AG09319 (cell line): Measurements from ENCODE around the gene COX6B1.

Experiments
- DNase-seq: peaks from one replicate; pipeline ENCODE4 v3.0.0-alpha.2; 2010; ENCODE audit warnings: low read depth; ENCODE audit errors: extremely low read depth
- TF ChIP-seq, protein P1 (sequence below): IDR thresholded peaks from 2 replicates; pipeline ENCODE4 v1.5.1; 2011; ENCODE audit warnings: low read depth, mild to moderate bottlenecking, inconsistent platforms, low read length, moderate library complexity

The COX6B1 gene

DNA sequence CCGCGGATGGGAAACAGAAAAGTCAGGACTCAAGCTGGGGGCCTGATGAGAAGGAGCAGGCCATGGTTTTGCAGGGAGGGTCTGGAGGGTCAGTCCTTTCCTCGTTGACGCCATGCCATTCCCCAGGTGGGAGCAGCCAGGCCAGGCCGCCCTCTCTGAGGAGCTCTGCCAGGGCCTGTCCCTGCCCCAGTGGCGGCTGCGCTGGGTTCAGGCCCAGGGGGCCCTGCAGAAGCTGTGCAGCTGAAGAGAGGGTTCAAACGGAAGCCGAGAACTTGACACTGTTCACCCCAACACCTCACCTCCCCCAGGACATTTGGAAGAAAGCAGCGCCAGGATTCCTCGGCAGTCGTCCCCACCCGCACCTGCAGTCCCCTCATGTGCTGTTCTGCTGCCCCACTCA lies 25.4 kb upstream of the COX6B1 start:
- no peak for DNase-seq
- TF ChIP-seq, protein P1, sequence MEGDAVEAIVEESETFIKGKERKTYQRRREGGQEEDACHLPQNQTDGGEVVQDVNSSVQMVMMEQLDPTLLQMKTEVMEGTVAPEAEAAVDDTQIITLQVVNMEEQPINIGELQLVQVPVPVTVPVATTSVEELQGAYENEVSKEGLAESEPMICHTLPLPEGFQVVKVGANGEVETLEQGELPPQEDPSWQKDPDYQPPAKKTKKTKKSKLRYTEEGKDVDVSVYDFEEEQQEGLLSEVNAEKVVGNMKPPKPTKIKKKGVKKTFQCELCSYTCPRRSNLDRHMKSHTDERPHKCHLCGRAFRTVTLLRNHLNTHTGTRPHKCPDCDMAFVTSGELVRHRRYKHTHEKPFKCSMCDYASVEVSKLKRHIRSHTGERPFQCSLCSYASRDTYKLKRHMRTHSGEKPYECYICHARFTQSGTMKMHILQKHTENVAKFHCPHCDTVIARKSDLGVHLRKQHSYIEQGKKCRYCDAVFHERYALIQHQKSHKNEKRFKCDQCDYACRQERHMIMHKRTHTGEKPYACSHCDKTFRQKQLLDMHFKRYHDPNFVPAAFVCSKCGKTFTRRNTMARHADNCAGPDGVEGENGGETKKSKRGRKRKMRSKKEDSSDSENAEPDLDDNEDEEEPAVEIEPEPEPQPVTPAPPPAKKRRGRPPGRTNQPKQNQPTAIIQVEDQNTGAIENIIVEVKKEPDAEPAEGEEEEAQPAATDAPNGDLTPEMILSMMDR: no peak

DNA sequence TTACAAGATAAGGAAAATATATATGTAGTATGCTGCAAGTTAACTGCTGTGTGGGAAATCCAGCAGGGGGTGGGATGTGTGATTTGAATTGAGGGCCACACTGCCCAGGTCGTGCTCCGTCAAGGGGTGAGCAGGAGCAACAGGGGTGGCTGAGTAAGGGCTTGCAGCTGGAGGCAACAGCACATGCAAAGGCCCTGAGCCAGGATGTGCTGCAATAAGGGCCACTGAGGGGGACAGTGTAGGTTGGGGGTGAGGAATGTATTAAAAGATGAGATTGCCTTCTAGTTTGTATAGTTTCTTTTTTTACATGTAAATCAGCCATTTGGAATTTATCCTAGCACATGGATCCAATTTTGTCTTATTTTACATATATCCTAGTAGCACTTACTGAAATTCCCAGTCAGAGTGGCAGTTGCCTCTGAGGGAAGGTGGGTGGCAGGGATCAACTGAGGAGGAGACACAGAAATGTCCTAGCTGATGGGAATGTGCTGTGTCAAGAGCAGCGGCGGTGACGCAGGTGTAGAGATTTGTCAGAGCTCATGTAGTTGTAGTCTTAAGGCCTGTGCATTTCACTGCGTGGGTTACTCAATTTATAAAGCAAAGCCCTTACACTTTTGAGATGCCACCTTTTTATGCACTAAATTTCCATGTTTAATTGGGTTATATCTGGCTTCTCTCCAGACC lies 24.7 kb upstream of the COX6B1 start:
- DNase-seq: no peak
- TF ChIP-seq, protein P1: no peak

DNA sequence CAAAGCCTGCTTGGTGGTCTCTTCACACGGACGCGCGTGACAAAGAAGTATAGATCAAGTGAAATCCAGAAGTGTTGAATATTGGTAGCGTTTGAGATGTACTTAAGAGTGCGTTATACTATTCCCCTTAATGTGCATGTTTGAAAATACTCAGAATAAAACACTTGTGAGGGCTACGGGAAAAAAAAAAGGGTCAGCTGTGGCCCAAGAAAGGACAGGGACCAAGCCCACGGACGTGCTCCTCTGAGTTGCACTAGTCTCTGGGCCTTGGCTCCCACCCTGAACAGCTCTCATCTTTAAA lies 19.9 kb upstream of the COX6B1 start:
- TF ChIP-seq, protein P1: no peak
- no peak for DNase-seq

DNA sequence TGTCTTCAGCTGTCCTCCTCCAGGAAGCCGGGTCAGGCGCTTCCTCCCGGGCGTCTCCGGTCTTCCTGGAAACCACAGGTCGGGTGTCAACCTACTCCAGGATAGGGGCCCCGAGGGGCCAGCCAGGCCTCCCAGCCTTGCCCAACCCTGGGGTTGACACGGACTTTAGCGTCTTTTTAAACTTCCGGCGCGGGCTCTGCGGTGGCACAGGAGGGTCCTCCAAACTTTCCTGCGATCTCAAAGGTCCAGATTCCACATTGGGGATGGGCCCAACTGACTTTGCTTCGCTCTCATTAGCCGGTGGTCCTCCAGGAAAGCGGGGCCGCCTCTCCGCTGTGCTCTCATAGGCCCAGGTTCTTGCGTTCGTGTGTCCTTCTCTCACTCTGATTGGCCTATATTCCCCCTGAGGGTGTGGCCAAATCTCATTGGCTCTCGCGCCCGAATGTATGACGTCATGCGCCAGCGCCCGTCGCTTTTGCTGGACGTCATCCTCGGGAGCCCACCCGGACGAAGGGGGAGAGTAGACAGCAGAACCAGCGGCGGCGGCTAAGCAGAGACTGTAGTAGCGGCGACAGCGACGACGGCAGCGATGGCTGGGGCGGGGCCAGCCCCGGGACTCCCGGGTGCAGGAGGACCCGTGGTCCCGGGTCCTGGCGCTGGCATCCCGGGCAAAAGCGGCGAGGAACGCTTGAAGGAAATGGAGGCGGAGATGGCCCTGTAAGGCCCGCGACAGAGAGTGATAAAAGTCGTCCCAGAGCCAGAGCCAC lies 19.4 kb upstream of the COX6B1 start, which contains the start of gene RBM42:
TSS of gene RBM42 (plus strand) at position 472 of the 767 bp plus-strand sequence. CDS start at position 590, 118 bp downstream.
- TF ChIP-seq, protein P1: no peak
- DNase-seq: peak; percentile 97

DNA sequence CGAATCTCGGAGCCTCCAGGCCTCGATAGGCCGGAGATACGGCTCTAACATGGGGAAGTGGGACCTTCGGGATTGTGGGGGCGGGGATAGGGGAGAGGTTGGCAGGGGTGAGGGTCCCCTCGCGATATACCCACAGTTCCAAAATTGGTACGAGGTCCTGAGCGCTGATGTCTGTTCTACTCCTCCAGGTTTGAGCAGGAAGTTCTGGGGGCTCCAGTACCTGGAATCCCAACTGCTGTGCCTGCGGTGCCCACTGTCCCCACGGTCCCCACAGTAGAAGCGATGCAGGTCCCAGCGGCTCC lies 18.8 kb upstream of the COX6B1 start:
- TF ChIP-seq, protein P1: no peak
- no peak for DNase-seq

DNA sequence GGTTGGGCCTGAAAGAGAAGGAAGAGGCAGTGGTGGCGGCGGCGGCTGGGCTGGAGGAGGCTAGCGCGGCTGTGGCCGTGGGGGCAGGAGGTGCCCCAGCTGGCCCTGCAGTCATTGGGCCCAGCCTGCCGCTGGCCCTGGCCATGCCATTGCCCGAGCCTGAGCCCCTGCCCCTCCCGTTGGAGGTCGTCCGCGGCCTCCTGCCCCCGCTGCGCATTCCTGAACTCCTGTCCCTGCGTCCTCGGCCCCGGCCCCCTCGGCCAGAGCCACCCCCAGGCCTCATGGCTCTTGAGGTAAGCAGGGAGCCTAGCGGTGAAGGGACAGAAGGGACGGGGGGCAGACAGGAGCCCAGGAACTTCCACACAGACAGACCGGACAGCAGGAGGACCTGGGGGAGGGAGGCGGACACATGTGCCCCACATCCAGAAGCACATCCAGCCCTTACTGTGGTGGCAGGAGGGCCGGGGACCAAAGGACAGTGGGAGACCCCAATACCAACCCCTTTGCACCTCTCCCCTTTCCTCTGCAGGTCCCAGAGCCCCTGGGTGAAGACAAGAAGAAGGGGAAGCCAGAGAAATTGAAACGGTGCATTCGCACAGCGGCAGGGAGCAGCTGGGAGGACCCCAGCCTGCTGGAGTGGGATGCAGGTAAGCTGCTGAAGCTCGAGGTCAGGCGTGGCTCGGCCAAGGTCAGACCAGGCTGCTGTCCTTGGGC lies 14.2 kb upstream of the COX6B1 start:
- no peak for DNase-seq
- TF ChIP-seq, protein P1: no peak

DNA sequence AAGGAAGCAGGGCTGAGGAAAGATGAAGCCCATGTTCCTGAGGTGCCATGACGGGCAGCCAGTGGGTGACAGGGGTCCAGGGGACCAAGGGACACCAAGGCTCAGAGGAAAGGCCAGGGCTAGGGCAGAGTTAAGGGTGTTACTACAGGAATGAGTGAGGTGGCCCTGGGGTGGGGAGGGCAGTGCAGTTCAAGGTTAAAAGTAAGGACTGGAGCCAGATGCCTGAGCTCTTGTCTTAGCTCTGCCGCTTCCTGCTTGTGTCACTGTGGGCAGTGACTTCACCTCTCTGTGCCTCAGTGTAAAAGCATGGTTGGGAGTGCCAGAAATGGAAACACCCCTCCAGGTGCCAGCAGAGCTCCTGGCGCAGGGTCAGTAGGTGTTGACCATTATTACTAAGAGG lies 11.5 kb upstream of the COX6B1 start:
- no peak for DNase-seq
- TF ChIP-seq, protein P1: no peak
